ENCODE data around the gene ARHGEF16.

Gene ARHGEF16

DNA sequence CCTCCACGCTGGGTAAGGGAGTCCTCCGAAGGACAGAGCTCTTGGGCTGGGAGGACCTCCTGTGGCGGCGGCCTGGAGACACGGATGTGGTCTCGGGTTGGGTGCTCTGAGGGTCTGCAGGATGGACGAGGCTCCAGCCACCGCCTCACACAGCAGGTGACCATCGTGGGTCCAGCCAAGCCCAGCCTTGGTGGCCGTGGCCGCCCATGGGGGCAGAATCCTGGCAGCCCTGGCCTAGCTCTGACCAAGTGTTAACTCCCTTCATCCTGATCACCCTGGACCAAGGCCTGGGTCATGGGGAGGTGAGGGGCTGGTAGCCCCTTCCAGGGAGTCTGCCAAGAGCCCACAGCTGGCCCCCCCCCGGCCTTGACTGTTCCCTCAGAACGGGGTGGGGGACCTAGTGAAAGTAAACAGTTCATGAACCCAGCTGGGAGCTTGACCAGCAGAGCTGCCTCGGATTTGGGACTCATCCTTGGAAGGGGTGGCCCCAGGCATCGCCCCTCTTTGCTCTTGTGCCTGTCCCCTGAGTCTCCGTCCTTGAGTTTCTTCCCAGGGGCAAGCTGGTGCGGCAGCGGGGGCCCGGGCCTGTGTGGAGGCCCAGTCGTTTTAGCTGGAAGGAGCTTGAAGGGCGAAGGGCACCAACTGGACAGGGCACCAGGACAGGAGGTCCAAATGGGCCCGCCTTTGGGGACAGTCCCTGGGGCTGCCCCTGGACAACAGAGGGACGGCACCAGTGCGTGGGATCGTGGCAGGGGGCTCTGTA is 17.8 kb downstream of the ARHGEF16 start:
- Histone ChIP-seq H3K27ac (ENCODE audit: extremely low read depth, low read depth, low read length) (no peak overlapping the region), H3K9me3 (ENCODE audit: control insufficient read depth, insufficient read depth, low read depth, low read length) (no peaks in the 10 kb centered on the region), H3K36me3 (ENCODE audit: control insufficient read depth in 2 of 2, insufficient read depth in 1 of 2, low read length in 2 of 2) (peaks cover 0 to 10% of the 10 kb centered on the region in 2 experiments; a peak in 1 of 3 replicates), H3K4me3 (ENCODE audit: low read depth, low read length) (no peak overlapping the region), H3K4me1 (ENCODE audit: control insufficient read depth, insufficient read depth, low read length) (no peaks in the 10 kb centered on the region)
- CTCF ChIA-PET = interaction anchor here (0.5 to 2.1 kb wide), 10 partner anchors 9 to 888 kb away, joined by 3 to 25 read pairs (median 4); no protein-coding TSS in a partner anchor
- POLR2A ChIA-PET = interaction anchor here (0.9 to 1.2 kb wide), 2 partner anchors 19 to 205 kb away, joined by 3 to 5 read pairs; no protein-coding TSS in a partner anchor
- no peak for TF ChIP-seq ZNF510 (tag by site-specific recombination; IDR thresholded peaks at IDR 0.05; ENCODE audit: insufficient replicate concordance)
- TF ChIP-seq, protein P1, sequence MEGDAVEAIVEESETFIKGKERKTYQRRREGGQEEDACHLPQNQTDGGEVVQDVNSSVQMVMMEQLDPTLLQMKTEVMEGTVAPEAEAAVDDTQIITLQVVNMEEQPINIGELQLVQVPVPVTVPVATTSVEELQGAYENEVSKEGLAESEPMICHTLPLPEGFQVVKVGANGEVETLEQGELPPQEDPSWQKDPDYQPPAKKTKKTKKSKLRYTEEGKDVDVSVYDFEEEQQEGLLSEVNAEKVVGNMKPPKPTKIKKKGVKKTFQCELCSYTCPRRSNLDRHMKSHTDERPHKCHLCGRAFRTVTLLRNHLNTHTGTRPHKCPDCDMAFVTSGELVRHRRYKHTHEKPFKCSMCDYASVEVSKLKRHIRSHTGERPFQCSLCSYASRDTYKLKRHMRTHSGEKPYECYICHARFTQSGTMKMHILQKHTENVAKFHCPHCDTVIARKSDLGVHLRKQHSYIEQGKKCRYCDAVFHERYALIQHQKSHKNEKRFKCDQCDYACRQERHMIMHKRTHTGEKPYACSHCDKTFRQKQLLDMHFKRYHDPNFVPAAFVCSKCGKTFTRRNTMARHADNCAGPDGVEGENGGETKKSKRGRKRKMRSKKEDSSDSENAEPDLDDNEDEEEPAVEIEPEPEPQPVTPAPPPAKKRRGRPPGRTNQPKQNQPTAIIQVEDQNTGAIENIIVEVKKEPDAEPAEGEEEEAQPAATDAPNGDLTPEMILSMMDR (tag by site-specific recombination; IDR thresholded peaks at IDR 0.05) = 0 out of 2 replicates have a peak, but pooled peaks have one; percentile 4

DNA sequence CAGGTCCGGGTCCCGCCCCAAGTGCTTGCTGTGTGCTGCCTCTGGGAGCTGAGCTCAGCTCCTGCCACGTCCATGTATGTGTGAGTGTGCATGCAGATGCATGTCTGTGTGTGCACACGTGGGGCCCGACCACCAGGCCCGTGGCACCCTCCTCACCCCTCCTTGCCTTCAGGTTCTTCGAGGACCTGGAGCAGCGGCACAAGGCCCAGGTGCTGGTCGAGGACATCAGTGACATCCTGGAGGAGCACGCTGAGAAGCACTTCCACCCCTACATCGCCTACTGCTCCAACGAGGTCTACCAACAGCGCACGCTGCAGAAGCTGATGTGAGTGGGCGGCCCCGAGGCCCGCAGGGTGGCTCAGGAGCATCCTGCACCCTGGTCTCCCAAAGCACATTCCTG is 18.4 kb downstream of the ARHGEF16 start:
- TF ChIP-seq KLF10 (tag by site-specific recombination; IDR thresholded peaks at IDR 0.05) (no peak), ZNF391 (tag by site-specific recombination; IDR thresholded peaks at IDR 0.05; ENCODE audit: borderline replicate concordance, low read depth) (no peak)
- TF ChIP-seq, protein P2, sequence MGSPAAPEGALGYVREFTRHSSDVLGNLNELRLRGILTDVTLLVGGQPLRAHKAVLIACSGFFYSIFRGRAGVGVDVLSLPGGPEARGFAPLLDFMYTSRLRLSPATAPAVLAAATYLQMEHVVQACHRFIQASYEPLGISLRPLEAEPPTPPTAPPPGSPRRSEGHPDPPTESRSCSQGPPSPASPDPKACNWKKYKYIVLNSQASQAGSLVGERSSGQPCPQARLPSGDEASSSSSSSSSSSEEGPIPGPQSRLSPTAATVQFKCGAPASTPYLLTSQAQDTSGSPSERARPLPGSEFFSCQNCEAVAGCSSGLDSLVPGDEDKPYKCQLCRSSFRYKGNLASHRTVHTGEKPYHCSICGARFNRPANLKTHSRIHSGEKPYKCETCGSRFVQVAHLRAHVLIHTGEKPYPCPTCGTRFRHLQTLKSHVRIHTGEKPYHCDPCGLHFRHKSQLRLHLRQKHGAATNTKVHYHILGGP (tag by site-specific recombination; IDR thresholded peaks at IDR 0.05) = no peak
- Histone ChIP-seq H3K4me1 (ENCODE audit: control insufficient read depth, insufficient read depth, low read length) (no peaks in the 10 kb centered on the region), H3K27ac (ENCODE audit: extremely low read depth, low read depth, low read length) (no peak overlapping the region), H3K4me3 (ENCODE audit: low read depth, low read length) (no peak overlapping the region), H3K9me3 (ENCODE audit: control insufficient read depth, insufficient read depth, low read depth, low read length) (no peaks in the 10 kb centered on the region), H3K36me3 (ENCODE audit: control insufficient read depth in 2 of 2, insufficient read depth in 1 of 2, low read length in 2 of 2) (peaks cover 0 to 10% of the 10 kb centered on the region in 2 experiments; a peak in 1 of 3 replicates)
- CTCF ChIA-PET = interaction anchor here (0.5 to 2.1 kb wide), 6 partner anchors 9 to 327 kb away, joined by 3 to 25 read pairs (median 4); no protein-coding TSS in a partner anchor
- POLR2A ChIA-PET = no interaction called here

DNA sequence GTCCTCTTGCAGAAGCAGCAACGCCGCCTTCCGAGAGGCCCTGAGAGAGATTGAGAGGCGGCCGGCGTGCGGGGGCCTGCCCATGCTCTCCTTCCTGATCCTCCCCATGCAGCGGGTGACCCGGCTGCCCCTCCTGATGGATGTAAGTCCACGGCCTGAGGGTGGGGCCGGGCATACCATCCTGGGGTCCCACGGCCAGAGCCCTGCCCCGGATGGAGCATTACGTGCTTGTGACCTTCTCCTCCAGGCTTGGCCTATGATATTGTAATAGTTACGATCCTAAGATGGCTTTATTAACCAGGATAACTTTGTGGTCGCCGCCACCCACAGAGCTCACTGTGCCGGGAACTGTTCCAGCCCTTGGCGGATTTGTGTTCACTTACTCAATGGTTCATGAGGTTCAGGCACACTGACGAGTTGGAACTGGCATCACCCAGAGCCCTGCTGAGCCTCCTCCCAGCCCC is 18.9 kb downstream of the ARHGEF16 start:
- Histone ChIP-seq H3K27ac (ENCODE audit: extremely low read depth, low read depth, low read length) (no peak overlapping the region), H3K4me1 (ENCODE audit: control insufficient read depth, insufficient read depth, low read length) (no peaks in the 10 kb centered on the region), H3K4me3 (ENCODE audit: low read depth, low read length) (no peak overlapping the region), H3K9me3 (ENCODE audit: control insufficient read depth, insufficient read depth, low read depth, low read length) (no peaks in the 10 kb centered on the region), H3K36me3 (ENCODE audit: control insufficient read depth in 2 of 2, insufficient read depth in 1 of 2, low read length in 2 of 2) (peaks cover 0 to 10% of the 10 kb centered on the region in 2 experiments; a peak in 1 of 3 replicates)
- TF ChIP-seq ZNF174 (tag by site-specific recombination; IDR thresholded peaks at IDR 0.05) (no peak), ZNF629 (tag by site-specific recombination; IDR thresholded peaks at IDR 0.05) (no peak), ZIC2 (tag by site-specific recombination; IDR thresholded peaks at IDR 0.05) (peak; percentile 65), GLIS1 (tag by site-specific recombination; IDR thresholded peaks at IDR 0.05) (peak; percentile 68), ZNF341 (tag by site-specific recombination; IDR thresholded peaks at IDR 0.05; ENCODE audit: low read depth) (0 out of 2 replicates have a peak, but pooled peaks have one; percentile 16)
- ChIA-PET POLR2A (no interaction called here), CTCF (interaction anchor here (0.5 to 1.3 kb wide), 3 partner anchors 11 to 327 kb away, joined by 3 to 4 read pairs (median 4); no protein-coding TSS in a partner anchor)

DNA sequence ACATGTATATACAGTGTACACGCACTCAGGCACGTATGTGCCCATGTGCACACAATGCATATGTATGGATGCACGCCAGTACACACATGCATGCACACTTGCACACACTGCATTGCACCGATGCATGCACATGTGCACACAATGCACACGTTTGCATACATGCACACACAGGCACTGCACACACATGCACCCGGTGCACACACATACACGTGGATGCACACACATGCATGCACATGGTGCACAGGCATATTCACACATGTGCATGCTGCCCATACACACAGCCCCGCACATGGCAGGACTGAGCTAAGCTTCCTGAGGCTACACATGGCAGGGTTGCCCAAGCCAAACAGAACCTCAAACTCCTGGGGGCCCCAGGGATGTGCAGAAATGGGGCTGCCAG is 19.6 kb downstream of the ARHGEF16 start:
- peaks cover 0 to 10% of the 10 kb centered on the region in 2 experiments; a peak in 1 of 3 replicates for H3K36me3 ChIP-seq (ENCODE audit: control insufficient read depth in 2 of 2, insufficient read depth in 1 of 2, low read length in 2 of 2)
- POLR2A ChIA-PET = interaction anchor here (0.6 kb wide), 1 partner anchor 29 kb away, joined by 3 read pairs; no protein-coding TSS in a partner anchor
- CTCF ChIA-PET = no interaction called here
- no peaks in the 10 kb centered on the region for H3K9me3 ChIP-seq (ENCODE audit: control insufficient read depth, insufficient read depth, low read depth, low read length)
- H3K4me3 ChIP-seq (ENCODE audit: low read depth, low read length) = no peak overlapping the region
- no peaks in the 10 kb centered on the region for H3K4me1 ChIP-seq (ENCODE audit: control insufficient read depth, insufficient read depth, low read length)
- no peak overlapping the region for H3K27ac ChIP-seq (ENCODE audit: extremely low read depth, low read depth, low read length)
- TF ChIP-seq, protein P3, sequence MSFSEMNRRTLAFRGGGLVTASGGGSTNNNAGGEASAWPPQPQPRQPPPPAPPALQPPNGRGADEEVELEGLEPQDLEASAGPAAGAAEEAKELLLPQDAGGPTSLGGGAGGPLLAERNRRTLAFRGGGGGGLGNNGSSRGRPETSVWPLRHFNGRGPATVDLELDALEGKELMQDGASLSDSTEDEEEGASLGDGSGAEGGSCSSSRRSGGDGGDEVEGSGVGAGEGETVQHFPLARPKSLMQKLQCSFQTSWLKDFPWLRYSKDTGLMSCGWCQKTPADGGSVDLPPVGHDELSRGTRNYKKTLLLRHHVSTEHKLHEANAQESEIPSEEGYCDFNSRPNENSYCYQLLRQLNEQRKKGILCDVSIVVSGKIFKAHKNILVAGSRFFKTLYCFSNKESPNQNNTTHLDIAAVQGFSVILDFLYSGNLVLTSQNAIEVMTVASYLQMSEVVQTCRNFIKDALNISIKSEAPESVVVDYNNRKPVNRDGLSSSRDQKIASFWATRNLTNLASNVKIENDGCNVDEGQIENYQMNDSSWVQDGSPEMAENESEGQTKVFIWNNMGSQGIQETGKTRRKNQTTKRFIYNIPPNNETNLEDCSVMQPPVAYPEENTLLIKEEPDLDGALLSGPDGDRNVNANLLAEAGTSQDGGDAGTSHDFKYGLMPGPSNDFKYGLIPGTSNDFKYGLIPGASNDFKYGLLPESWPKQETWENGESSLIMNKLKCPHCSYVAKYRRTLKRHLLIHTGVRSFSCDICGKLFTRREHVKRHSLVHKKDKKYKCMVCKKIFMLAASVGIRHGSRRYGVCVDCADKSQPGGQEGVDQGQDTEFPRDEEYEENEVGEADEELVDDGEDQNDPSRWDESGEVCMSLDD (tag by site-specific recombination; IDR thresholded peaks at IDR 0.05) = no peak
- TF ChIP-seq ZNF16 (tag by site-specific recombination; IDR thresholded peaks at IDR 0.05; ENCODE audit: low read depth) (no peak), ZNF791 (tag by site-specific recombination; IDR thresholded peaks at IDR 0.05) (no peak), ZNF48 (tag by site-specific recombination; IDR thresholded peaks at IDR 0.05) (no peak)
- TF ChIP-seq, protein P4, sequence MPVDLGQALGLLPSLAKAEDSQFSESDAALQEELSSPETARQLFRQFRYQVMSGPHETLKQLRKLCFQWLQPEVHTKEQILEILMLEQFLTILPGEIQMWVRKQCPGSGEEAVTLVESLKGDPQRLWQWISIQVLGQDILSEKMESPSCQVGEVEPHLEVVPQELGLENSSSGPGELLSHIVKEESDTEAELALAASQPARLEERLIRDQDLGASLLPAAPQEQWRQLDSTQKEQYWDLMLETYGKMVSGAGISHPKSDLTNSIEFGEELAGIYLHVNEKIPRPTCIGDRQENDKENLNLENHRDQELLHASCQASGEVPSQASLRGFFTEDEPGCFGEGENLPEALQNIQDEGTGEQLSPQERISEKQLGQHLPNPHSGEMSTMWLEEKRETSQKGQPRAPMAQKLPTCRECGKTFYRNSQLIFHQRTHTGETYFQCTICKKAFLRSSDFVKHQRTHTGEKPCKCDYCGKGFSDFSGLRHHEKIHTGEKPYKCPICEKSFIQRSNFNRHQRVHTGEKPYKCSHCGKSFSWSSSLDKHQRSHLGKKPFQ (tag by site-specific recombination; IDR thresholded peaks at IDR 0.05) = peak; percentile 82; the same call in 1 of the 2 replicates
